ENCODE data around the gene RNASEL.

GRCh38 chr1:182629080-182629479, 40.0 kb upstream of the RNASEL start:
- no peak for TF ChIP-seq CTCF (conservative IDR thresholded peaks at IDR 0.05)
- TF ChIP-seq ZFX (IDR thresholded peaks at IDR 0.05) = no peak

All from C4-2B (cell line).